ACC112 (cell line): ENCODE data around the gene PCDHGB2.
"Not testable (repeated sequence)": the region's sequence is repeated elsewhere in the genome, so short reads cannot be mapped to it uniquely, and the experiment has no call there.

Experiments
- H2AFZ ChIP-seq: fragments of 200-600 bp; sonication (generic); one replicate; pipeline ENCODE4 v1.6.0; 2017; ENCODE audit warnings: antibody characterized with exemption, low read length; ENCODE audit not compliant: unreplicated experiment
- H3K27ac ChIP-seq: fragments of 200-600 bp; sonication (generic); 2 replicates; pipeline ENCODE4 v1.5.1; 2014; ENCODE audit warnings: low read depth, mild to moderate bottlenecking, antibody characterized with exemption, low read length, moderate library complexity
- H3K27me3 ChIP-seq: fragments of 200-600 bp; sonication (generic); 2 replicates; pipeline ENCODE4 v1.6.1; 2014; ENCODE audit warnings: mild to moderate bottlenecking, antibody characterized with exemption, low read length, moderate library complexity, mixed read lengths; ENCODE audit not compliant: insufficient read depth
- H3K36me3 ChIP-seq: fragments of 200-600 bp; sonication (generic); 2 replicates; pipeline ENCODE4 v1.6.1; 2016; ENCODE audit warnings: mild to moderate bottlenecking, antibody characterized with exemption, low read length, moderate library complexity, mixed read lengths; ENCODE audit not compliant: insufficient read depth
- H3K4me1 ChIP-seq: fragments of 200-600 bp; sonication (generic); one replicate; pipeline ENCODE4 v1.6.1; 2016; ENCODE audit warnings: low read length, mixed read lengths; ENCODE audit not compliant: insufficient read depth, unreplicated experiment, control insufficient read depth
- H3K4me3 ChIP-seq: fragments of 200-600 bp; sonication (generic); 2 replicates; pipeline ENCODE4 v1.5.1; 2014; ENCODE audit warnings: mild to moderate bottlenecking, low read depth, low read length
- H3K79me2 ChIP-seq: fragments of 200-600 bp; sonication (generic); one replicate; pipeline ENCODE4 v1.6.0; 2016; ENCODE audit warnings: low read length; ENCODE audit not compliant: control insufficient read depth, unreplicated experiment, insufficient read depth

The PCDHGB2 gene

GRCh38 chr5:141389153-141390042 lies 29.6 kb downstream of the PCDHGB2 start:
- H3K4me1 ChIP-seq = no peaks in the 10 kb centered on the region
- H3K79me2 ChIP-seq = no peaks in the 10 kb centered on the region
- no peak overlapping the region for H3K27ac ChIP-seq
- H3K36me3 ChIP-seq = no peaks in the 10 kb centered on the region
- no peak overlapping the region for H2AFZ ChIP-seq
- peaks cover 87% of the 10 kb centered on the region for H3K27me3 ChIP-seq
- H3K4me3 ChIP-seq = no peak overlapping the region

- Histone ChIP-seq H2AFZ (no peak within 1 kb of the TSS), H3K27ac (no peak within 1 kb of the TSS), H3K4me3 (peak within 1 kb of the TSS; percentile 67)
Measured at GRCh38 chr5:141392429-141393198, 32.8 kb downstream of the PCDHGB2 start, which contains the start of gene PCDHGA8. TSS of gene PCDHGA8 (plus strand) at chr5:141392633. CDS start at chr5:141392814, 181 bp downstream.

GRCh38 chr5:141393267-141393666 lies 33.5 kb downstream of the PCDHGB2 start:
- Histone ChIP-seq H3K4me3 (peak overlapping the region; percentile 67; the same call in 1 of the 2 replicates), H3K27ac (no peak overlapping the region)

More at GRCh38 chr5:141392429-141393198, 32.8 kb downstream of the PCDHGB2 start, which contains the start of gene PCDHGA8:
- Histone ChIP-seq H3K27me3 (peaks cover 82% of the 10 kb centered on the region), H3K36me3 (no peaks in the 10 kb centered on the region), H3K4me1 (no peaks in the 10 kb centered on the region), H3K79me2 (no peaks in the 10 kb centered on the region)

GRCh38 chr5:141394401-141395187 lies 34.8 kb downstream of the PCDHGB2 start:
- H3K4me3 ChIP-seq, H3K4me1 ChIP-seq, H2AFZ ChIP-seq, H3K27ac ChIP-seq, H3K36me3 ChIP-seq, H3K79me2 ChIP-seq: not testable (repeated sequence)
- H3K27me3 ChIP-seq = peaks cover 80% of the 10 kb centered on the region

More at GRCh38 chr5:141393267-141393666, 33.5 kb downstream of the PCDHGB2 start:
- Histone ChIP-seq H3K79me2 (no peaks in the 10 kb centered on the region), H3K36me3 (no peaks in the 10 kb centered on the region), H2AFZ (no peak overlapping the region), H3K4me1 (no peaks in the 10 kb centered on the region), H3K27me3 (peaks cover 81% of the 10 kb centered on the region)

GRCh38 chr5:141397756-141398551 lies 38.2 kb downstream of the PCDHGB2 start, which contains the start of gene PCDHGB5:
TSS of gene PCDHGB5 (plus strand) at chr5:141397947. CDS start at chr5:141398128, 181 bp downstream.
- not testable (repeated sequence) for H3K27ac ChIP-seq, H3K79me2 ChIP-seq, H3K36me3 ChIP-seq, H3K4me1 ChIP-seq
- H2AFZ ChIP-seq = peak within 1 kb of the TSS; percentile 45
- H3K4me3 ChIP-seq = peak within 1 kb of the TSS; percentile 76
- peaks cover 79% of the 10 kb centered on the region for H3K27me3 ChIP-seq

GRCh38 chr5:141398608-141399007 lies 38.8 kb downstream of the PCDHGB2 start:
- no peaks in the 10 kb centered on the region for H3K79me2 ChIP-seq
- no peak overlapping the region for H2AFZ ChIP-seq
- peaks cover 5% of the 10 kb centered on the region; the same call in 1 of the 2 replicates for H3K36me3 ChIP-seq
- H3K27ac ChIP-seq = no peak overlapping the region
- peak overlapping the region; percentile 45; the same call in 1 of the 2 replicates for H3K4me3 ChIP-seq
- no peaks in the 10 kb centered on the region for H3K4me1 ChIP-seq
- H3K27me3 ChIP-seq = peaks cover 79% of the 10 kb centered on the region

- H3K27ac ChIP-seq = no peak overlapping the region
- no peaks in the 10 kb centered on the region for H3K79me2 ChIP-seq
- H2AFZ ChIP-seq = no peak overlapping the region
- no peaks in the 10 kb centered on the region for H3K4me1 ChIP-seq
- H3K27me3 ChIP-seq = peaks cover 81% of the 10 kb centered on the region
- no peak overlapping the region for H3K4me3 ChIP-seq
- peaks cover 5% of the 10 kb centered on the region for H3K36me3 ChIP-seq
Measured at GRCh38 chr5:141399555-141400258, 39.9 kb downstream of the PCDHGB2 start.

GRCh38 chr5:141402553-141403243 lies 42.9 kb downstream of the PCDHGB2 start, which contains the start of gene PCDHGA9:
TSS of gene PCDHGA9 (plus strand) at chr5:141402778. CDS start at chr5:141402953, 175 bp downstream.
- H3K4me3 ChIP-seq = peak within 1 kb of the TSS; percentile 58
- no peaks in the 10 kb centered on the region for H3K4me1 ChIP-seq
- peaks cover 5% of the 10 kb centered on the region for H3K36me3 ChIP-seq
- H3K79me2 ChIP-seq = no peaks in the 10 kb centered on the region
- peaks cover 79% of the 10 kb centered on the region for H3K27me3 ChIP-seq
- H2AFZ ChIP-seq = no peak within 1 kb of the TSS
- H3K27ac ChIP-seq = no peak within 1 kb of the TSS

- Histone ChIP-seq H3K27me3 (peaks cover 85% of the 10 kb centered on the region), H2AFZ (no peak overlapping the region), H3K36me3 (peaks cover 5% of the 10 kb centered on the region), H3K79me2 (no peaks in the 10 kb centered on the region), H3K4me3 (peak overlapping the region; percentile 58; the same call in 1 of the 2 replicates), H3K27ac (no peak overlapping the region), H3K4me1 (no peaks in the 10 kb centered on the region)
Measured at GRCh38 chr5:141403387-141403786, 43.6 kb downstream of the PCDHGB2 start.
